GM19438 (cell line): Measurements from ENCODE around the gene APBB2.

Experiments
- ATAC-seq: cut with Tn5 transposase; IDR thresholded peaks from one replicate; pipeline ENCODE4 v1.9.1; 2021; ENCODE audit warnings: low read depth; ENCODE audit not compliant: unreplicated experiment

APBB2 gene

GRCh38 chr4:40953283-40954087 is 260.9 kb downstream of the APBB2 start:
- no peak for ATAC-seq

- no peak for ATAC-seq
Observed at GRCh38 chr4:40952672-40953071, 261.7 kb downstream of the APBB2 start.

GRCh38 chr4:40952217-40952616 is 262.1 kb downstream of the APBB2 start:
- no peak for ATAC-seq

GRCh38 chr4:40951026-40951425 is 263.3 kb downstream of the APBB2 start:
- ATAC-seq = no peak

GRCh38 chr4:40949358-40950100 is 264.8 kb downstream of the APBB2 start:
- ATAC-seq = no peak

- ATAC-seq = no peak
Observed at GRCh38 chr4:40948014-40948413, 266.3 kb downstream of the APBB2 start.

- no peak for ATAC-seq
Observed at GRCh38 chr4:40946652-40947051, 267.7 kb downstream of the APBB2 start.

- no peak for ATAC-seq
Observed at GRCh38 chr4:40940756-40941155, 273.6 kb downstream of the APBB2 start.

- ATAC-seq = no peak
Observed at GRCh38 chr4:40940317-40940741, 274.0 kb downstream of the APBB2 start.

- ATAC-seq = no peak
Observed at GRCh38 chr4:40939856-40940255, 274.5 kb downstream of the APBB2 start.

- no peak for ATAC-seq
Observed at GRCh38 chr4:40938337-40938736, 276.0 kb downstream of the APBB2 start.

- ATAC-seq = no peak
Observed at GRCh38 chr4:40937140-40937725, 277.1 kb downstream of the APBB2 start.

- no peak for ATAC-seq
Observed at GRCh38 chr4:40934676-40935075, 279.7 kb downstream of the APBB2 start.

- no peak for ATAC-seq
Observed at GRCh38 chr4:40933272-40934053, 280.9 kb downstream of the APBB2 start.

GRCh38 chr4:40931841-40932240 is 282.5 kb downstream of the APBB2 start:
- no peak for ATAC-seq

- ATAC-seq = no peak
Observed at GRCh38 chr4:40931238-40931637, 283.1 kb downstream of the APBB2 start.

GRCh38 chr4:40927074-40927473 is 287.3 kb downstream of the APBB2 start:
- ATAC-seq = no peak

GRCh38 chr4:40924793-40925117 is 289.6 kb downstream of the APBB2 start:
- no peak for ATAC-seq

- ATAC-seq = peak; percentile 68
Observed at GRCh38 chr4:40924096-40924792, 290.1 kb downstream of the APBB2 start.
